Ovary (tissue), 9 donors: ENCODE data around the gene TBPL2. TPM values are rescaled to one million over a fixed set of nuclear protein-coding genes. Genes with fewer than 3 reads are reported as not detected.
"Not testable (repeated sequence)": the region's sequence is repeated elsewhere in the genome, so short reads cannot be mapped to it uniquely, and the experiment has no call there.

Experiments
- DNase-seq, 5 donors: peaks; one replicate each; pipeline ENCODE4 v3.0.0-alpha.2; 2019 to 2020
- H3K27ac ChIP-seq, 2 donors: fragments of 200-600 bp; one replicate each; pipeline versions ENCODE4 v1.5.1 to v1.8.0; 2019 to 2022
- H3K27me3 ChIP-seq: fragments of 200-600 bp; one replicate; pipeline ENCODE4 v1.8.0; 2022
- H3K36me3 ChIP-seq: fragments of 200-600 bp; sonication (generic); one replicate; pipeline ENCODE4 v1.5.1; 2019
- H3K4me1 ChIP-seq: one replicate; pipeline ENCODE4 v1.8.1; 2013; ENCODE audit warnings: mild to moderate bottlenecking, moderate library complexity; ENCODE audit not compliant: insufficient read depth
- H3K4me3 ChIP-seq: fragments of 200-600 bp; sonication (generic); one replicate; pipeline ENCODE4 v1.5.1; 2017
- H3K9me3 ChIP-seq, 2 donors: fragments of 200-600 bp in 1 of 2; sonication (generic) in 1 of 2; one replicate each; pipeline versions ENCODE4 v1.5.1 to v1.8.1; 2013 to 2019; ENCODE audit warnings: mild to moderate bottlenecking in 1 of 2, moderate library complexity in 1 of 2
- EP300 ChIP-seq: sonication (generic); formaldehyde crosslinking; IDR thresholded peaks from one replicate; pipeline ENCODE4 v1.6.1; 2017; ENCODE audit warnings: antibody characterized with exemption
- POLR2A ChIP-seq: fragments of 450-650 bp; IDR thresholded peaks from one replicate; pipeline ENCODE4 v1.6.1; 2017; ENCODE audit warnings: antibody characterized with exemption, mild to moderate bottlenecking, moderate library complexity
- WGBS, 3 donors: extraction: QIAGEN DNeasy Blood & Tissue Kit in 1 of 3; methylation state at CpG; one replicate each; pipeline versions ENCODE4 v1.1.5 to v1.1.7; 2013 to 2017; 5-methylcytosine and 5-hydroxymethylcytosine counted together
- intact Hi-C, 4 donors: fragments of 100-400 bp; cut with DNase I; formaldehyde crosslinking; loops; one replicate each; pipeline versions ENCODE4 v1.11.0 to v1.15.1; 2022 to 2023
- polyA plus RNA-seq, 2 donors: library from polyadenylated mRNA; stranded (reverse); fragments of 200-250 nt in 1 of 2; fragments of 350-450 nt in 1 of 2; fragmentation: Illumina TruSeq in 1 of 2; extraction: RNeasy Lipid Tissue Mini Kit (QIAGEN cat#74804) in 1 of 2; gene quantifications; one replicate each; pipeline ENCODE4 v1.2.3, GENCODE V29; 2013 to 2014
- total RNA-seq, 7 donors: library from RNA; depleted of rRNA in 2 of 7; stranded (reverse); fragments of >200 nt in 2 of 7; fragmentation: NEBNext Ultra II Directional in 3 of 7; extraction: Animal tissue kit (Norgen Biotek cat#: 25700) in 3 of 7; gene quantifications; one replicate each; pipeline versions ENCODE4 v1.1.0 to v1.2.4, GENCODE V29; 2016 to 2023
- TF ChIP-seq, protein P1 (sequence below), 3 donors: fragments of 450-650 bp in 2 of 3; fragments of 200-600 bp in 1 of 3; IDR thresholded peaks; one replicate each; pipeline versions ENCODE4 v1.5.1 to v1.8.0; 2016 to 2022; ENCODE audit warnings: antibody characterized with exemption in 3 of 3, mild to moderate bottlenecking in 1 of 3
- donor health status: DM: no; HTN: no; CAD: no; lungs with moderate emphysema.
- donor health status: DM: no; HTN: no; CAD: no.
- donor health status: Bipolar disorder and iron deficiency.
- donor health status: DM: yes; HTN: yes; CAD: no.
- donor health status: DM: no; HTN: no; CAD: no.
- donor health status: DM: yes; HTN: yes; CAD: no.

TBPL2 gene
- total and polyA plus RNA-seq, 9 donors: 0.05 TPM; not detected in 8

DNA sequence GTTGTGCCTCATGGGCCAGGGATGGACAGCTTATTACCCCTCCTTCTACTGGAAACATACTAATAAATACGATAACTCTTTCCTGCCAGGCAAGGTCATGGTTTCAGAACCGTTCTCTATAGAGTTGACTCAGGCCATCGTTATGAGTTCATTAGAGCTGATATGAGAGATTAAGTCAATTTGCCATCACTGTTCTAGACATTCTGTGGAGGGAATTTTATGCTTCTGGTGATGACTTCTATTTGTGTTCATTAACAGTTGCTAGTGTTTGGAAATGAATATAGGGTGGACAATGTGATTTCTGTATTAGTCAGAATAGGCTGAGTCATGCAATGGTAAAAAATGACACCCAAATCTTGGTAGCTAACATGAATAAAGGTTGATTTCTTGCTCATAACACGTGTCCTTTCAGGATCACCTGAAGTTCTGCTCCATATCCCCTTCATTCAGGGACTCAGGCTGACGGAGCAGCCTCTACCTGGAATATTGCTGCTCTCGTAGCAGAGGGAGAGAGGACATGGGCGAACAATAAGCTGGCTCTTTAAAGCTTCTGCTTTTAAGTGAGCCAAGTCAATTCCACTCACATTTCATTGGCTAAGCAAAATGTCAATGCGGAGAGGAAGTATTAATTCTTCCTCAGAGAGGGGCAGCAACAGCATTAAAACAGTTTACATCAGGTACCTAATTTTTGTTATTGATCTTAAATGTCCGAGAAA, 18.5 kb upstream of the TBPL2 start:
- no peaks in the 10 kb centered on the region for H3K27me3 ChIP-seq
- intact Hi-C loops: no loop called here
- H3K27ac ChIP-seq: no peak overlapping the region
- TF ChIP-seq, protein P1, sequence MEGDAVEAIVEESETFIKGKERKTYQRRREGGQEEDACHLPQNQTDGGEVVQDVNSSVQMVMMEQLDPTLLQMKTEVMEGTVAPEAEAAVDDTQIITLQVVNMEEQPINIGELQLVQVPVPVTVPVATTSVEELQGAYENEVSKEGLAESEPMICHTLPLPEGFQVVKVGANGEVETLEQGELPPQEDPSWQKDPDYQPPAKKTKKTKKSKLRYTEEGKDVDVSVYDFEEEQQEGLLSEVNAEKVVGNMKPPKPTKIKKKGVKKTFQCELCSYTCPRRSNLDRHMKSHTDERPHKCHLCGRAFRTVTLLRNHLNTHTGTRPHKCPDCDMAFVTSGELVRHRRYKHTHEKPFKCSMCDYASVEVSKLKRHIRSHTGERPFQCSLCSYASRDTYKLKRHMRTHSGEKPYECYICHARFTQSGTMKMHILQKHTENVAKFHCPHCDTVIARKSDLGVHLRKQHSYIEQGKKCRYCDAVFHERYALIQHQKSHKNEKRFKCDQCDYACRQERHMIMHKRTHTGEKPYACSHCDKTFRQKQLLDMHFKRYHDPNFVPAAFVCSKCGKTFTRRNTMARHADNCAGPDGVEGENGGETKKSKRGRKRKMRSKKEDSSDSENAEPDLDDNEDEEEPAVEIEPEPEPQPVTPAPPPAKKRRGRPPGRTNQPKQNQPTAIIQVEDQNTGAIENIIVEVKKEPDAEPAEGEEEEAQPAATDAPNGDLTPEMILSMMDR (IDR thresholded peaks at IDR 0.05): no peak
- no peak for TF ChIP-seq POLR2A
- TF ChIP-seq EP300: no peak
- no peaks in the 10 kb centered on the region for H3K9me3 ChIP-seq
- DNase-seq: no peak
- no peaks in the 10 kb centered on the region for H3K4me1 ChIP-seq
- no peaks in the 10 kb centered on the region for H3K36me3 ChIP-seq
- H3K4me3 ChIP-seq: no peak overlapping the region
- WGBS, 3 donors: 69 to 77% (median 73%) methylated on average over 9 of the region's 9 CpGs

DNA sequence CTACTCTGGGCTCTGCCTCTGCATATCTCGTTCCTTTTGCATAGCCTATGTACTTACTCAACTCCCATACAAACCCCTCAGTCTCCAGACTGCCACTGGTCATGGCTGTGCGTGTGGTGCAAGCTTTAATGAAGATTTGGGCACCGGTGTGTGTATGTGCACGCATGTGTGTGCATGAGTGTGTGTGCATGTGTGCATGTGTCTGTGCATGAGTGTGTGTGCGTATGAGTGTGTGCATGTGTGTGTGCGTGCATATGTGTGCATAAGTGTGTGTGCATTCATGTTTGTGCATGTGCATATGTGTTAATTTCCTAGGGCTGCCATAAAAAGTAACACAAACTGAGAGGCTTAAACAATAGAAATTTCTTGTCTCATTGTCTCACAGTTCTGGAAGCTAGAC, 17.1 kb upstream of the TBPL2 start:
- Histone ChIP-seq H3K36me3 (no peaks in the 10 kb centered on the region), H3K27me3 (no peaks in the 10 kb centered on the region), H3K4me1 (peaks cover 2% of the 10 kb centered on the region), H3K4me3 (no peak overlapping the region), H3K9me3 (no peaks in the 10 kb centered on the region), H3K27ac (no peak overlapping the region)
- 73 to 89% (median 82%) methylated on average over 6 of the region's 6 CpGs for WGBS, 3 donors
- DNase-seq: no peak
- TF ChIP-seq, protein P1 (IDR thresholded peaks at IDR 0.05): no peak
- TF ChIP-seq EP300 (no peak), POLR2A (no peak)
- intact Hi-C loops: no loop called here

DNA sequence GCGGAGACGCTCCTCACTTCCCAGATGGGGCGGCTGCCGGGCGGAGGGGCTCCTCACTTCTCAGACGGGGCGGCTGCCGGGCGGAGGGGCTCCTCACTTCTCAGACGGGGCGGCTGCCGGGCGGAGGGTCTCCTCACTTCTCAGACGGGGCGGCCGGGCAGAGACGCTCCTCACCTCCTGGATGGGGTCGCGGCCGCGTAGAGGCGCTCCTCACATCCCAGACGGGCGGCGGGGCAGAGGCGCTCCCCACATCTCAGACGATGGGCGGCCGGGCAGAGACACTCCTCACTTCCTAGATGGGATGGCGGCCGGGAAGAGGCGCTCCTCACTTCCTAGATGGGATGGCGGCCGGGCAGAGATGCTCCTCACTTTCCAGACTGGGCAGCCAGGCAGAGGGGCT, 16.0 kb upstream of the TBPL2 start:
- H3K9me3 ChIP-seq, H3K4me3 ChIP-seq, H3K36me3 ChIP-seq, H3K4me1 ChIP-seq, H3K27ac ChIP-seq, DNase-seq, H3K27me3 ChIP-seq, intact Hi-C loops: not testable (repeated sequence)
- WGBS, 3 donors: 93 to 94% methylated on average over 20 to 22 of the region's 34 CpGs; no CpG with 5 or more reads in 1 of the 3 donors

DNA sequence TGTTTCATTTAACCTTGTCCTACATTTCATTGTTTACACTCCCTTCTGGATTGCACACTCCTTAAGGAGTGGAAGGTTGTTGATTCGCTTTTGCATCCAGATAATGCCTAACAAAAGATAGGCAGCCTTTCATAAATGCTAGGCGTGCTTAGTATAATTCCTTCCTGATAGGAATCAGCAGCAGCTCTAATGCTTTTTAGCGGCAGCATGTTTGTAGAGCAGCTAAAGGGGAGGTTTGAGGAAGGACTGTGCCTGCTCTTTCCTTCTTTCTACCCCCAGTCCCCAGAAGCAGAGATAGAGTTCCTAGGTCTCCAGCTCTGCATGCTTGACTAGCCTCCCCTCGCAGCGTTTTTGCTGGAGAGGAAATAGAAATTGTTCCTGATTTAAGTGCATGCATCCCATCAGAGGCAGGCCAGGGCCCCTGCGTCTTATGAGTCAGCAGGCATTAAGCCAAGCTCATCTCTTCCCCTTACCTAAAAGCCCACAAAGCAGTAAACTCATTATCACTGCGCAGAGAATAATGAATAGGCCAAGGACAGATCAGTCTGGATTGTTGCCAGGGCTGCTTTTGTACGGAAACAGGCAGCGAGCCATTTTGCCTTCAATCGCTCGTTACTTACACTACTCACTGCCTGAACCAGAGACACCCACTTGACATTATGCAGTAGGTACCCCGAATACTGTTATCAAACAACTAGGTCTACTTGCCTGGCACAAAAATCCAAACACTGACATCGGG, 14.0 kb upstream of the TBPL2 start:
- TF ChIP-seq EP300 (no peak), POLR2A (no peak)
- TF ChIP-seq, protein P1 (IDR thresholded peaks at IDR 0.05): no peak
- WGBS, 3 donors: 2 to 9% (median 2%) methylated on average over 13 of the region's 13 CpGs
- DNase-seq: peak; percentile 66 to 74 (median 73)
- no peaks in the 10 kb centered on the region for H3K27me3 ChIP-seq
- no peaks in the 10 kb centered on the region for H3K9me3 ChIP-seq
- H3K4me3 ChIP-seq: no peak overlapping the region
- H3K36me3 ChIP-seq: no peaks in the 10 kb centered on the region
- peaks cover 7% of the 10 kb centered on the region for H3K4me1 ChIP-seq
- intact Hi-C loops: no loop called here
- peak overlapping the region in 1 of 2 donors; percentile 38 for H3K27ac ChIP-seq

DNA sequence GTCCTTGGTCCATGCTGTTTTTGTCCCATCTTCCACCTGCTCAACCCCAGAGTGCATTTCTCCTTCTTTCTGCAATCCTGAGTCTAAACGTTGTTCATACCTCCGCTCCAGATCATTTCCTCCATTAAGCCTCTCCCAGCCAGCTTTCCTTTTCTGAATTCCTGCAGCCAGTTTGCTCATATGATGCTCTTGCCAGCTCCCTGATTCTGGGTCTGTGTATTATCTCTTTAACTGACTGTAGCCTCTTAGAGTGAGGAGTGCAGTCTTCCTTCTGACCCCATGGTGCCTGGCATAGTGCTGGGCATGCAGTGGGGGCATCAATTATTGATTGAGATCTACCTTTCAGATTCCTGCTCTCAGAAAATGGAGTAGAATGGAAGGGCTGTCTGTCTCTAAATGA, 11.5 kb upstream of the TBPL2 start:
- 49 to 59% (median 52%) methylated on average over 2 of the region's 2 CpGs for WGBS, 3 donors
- H3K4me3 ChIP-seq: no peak overlapping the region
- no peak overlapping the region for H3K27ac ChIP-seq
- no peaks in the 10 kb centered on the region for H3K36me3 ChIP-seq
- TF ChIP-seq, protein P1 (IDR thresholded peaks at IDR 0.05): no peak
- TF ChIP-seq POLR2A: no peak
- no peak for TF ChIP-seq EP300
- DNase-seq: no peak
- intact Hi-C loops: no loop called here
- no peaks in the 10 kb centered on the region for H3K9me3 ChIP-seq
- no peaks in the 10 kb centered on the region for H3K27me3 ChIP-seq
- H3K4me1 ChIP-seq: peaks cover 7% of the 10 kb centered on the region
